GM12864 (cell line): ENCODE results near the gene GABRR3.
A peak's percentile ranks its signal among the peaks of the same experiment; 100 is the strongest.

Source experiments
- DNase-seq: peaks from one replicate; pipeline ENCODE4 v3.0.0-alpha.2; 2011; ENCODE audit warnings: low read depth
- H3K4me3 ChIP-seq: 2 replicates; pipeline ENCODE4 v1.5.1; 2011; ENCODE audit warnings: mild to moderate bottlenecking, low read depth, low read length, control low read depth
- TF ChIP-seq, protein P1 (sequence below): IDR thresholded peaks from 2 replicates; pipeline ENCODE4 v1.5.1; 2011; ENCODE audit warnings: low read depth, mild to moderate bottlenecking, moderate library complexity, low read length, control low read depth, inconsistent platforms; ENCODE audit errors: missing control alignments

The GABRR3 gene

DNA sequence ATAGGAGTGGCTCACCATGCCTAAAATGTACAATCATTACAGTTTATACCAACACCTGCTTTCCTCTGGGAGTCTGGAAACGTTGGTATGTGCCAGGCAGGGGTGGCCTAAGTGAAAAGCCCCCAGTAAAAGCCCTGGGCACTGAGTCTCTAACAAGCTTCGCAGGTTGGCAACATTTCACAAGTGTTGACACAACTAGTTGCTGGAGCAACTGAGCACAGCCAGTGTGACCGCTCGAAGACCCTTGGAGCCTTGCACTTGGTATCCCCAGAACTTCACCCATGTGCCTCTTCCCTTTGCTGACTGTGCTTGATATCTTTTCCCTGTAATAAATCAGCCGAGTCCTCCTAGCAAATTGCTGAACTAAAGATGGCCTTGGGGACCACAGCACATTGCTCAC is 65.6 kb downstream of the GABRR3 start:
- no peak overlapping the region for H3K4me3 ChIP-seq
- TF ChIP-seq, protein P1, sequence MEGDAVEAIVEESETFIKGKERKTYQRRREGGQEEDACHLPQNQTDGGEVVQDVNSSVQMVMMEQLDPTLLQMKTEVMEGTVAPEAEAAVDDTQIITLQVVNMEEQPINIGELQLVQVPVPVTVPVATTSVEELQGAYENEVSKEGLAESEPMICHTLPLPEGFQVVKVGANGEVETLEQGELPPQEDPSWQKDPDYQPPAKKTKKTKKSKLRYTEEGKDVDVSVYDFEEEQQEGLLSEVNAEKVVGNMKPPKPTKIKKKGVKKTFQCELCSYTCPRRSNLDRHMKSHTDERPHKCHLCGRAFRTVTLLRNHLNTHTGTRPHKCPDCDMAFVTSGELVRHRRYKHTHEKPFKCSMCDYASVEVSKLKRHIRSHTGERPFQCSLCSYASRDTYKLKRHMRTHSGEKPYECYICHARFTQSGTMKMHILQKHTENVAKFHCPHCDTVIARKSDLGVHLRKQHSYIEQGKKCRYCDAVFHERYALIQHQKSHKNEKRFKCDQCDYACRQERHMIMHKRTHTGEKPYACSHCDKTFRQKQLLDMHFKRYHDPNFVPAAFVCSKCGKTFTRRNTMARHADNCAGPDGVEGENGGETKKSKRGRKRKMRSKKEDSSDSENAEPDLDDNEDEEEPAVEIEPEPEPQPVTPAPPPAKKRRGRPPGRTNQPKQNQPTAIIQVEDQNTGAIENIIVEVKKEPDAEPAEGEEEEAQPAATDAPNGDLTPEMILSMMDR = no peak
- DNase-seq = no peak

DNA sequence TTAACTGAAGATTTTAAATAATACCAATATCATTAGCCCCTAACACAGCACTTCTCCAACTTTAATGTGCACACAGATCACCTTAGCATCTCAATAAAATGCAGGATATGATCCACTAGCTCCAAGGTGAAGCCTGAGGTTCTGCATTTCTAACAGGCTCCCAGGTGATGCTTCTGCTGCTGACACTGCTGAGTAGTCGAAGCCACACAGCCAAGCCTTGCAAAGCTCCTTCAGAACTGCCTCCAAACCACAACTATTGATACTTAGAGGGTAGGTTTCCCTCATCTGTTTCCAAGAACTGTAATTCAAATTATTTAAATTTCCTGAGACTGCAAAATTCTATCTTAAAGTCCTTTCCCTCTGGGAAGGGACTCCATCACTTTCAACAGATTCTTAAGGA is 66.7 kb downstream of the GABRR3 start:
- H3K4me3 ChIP-seq = no peak overlapping the region
- no peak for DNase-seq
- TF ChIP-seq, protein P1 = no peak

DNA sequence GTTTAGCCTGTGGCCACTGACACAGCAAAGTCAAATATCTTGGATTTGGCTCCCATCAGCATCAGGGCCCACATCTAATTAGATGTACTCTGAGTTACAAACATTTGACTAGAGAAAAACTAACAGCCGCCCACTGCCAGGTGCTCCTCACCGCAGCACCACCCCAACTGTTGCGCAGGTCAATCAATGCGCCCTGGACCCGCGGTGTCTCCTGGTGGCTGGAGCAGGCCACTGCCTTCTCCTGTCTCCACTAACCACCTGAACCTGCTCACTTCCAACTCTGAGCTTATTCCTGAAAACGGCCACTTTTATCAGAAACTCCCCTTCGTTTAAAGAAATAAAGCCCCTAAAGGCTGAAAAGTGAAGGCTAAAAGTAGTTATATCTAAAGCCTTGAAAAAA is 67.1 kb downstream of the GABRR3 start:
- TF ChIP-seq, protein P1 = peak; percentile 22
- no peak overlapping the region for H3K4me3 ChIP-seq
- no peak for DNase-seq

DNA sequence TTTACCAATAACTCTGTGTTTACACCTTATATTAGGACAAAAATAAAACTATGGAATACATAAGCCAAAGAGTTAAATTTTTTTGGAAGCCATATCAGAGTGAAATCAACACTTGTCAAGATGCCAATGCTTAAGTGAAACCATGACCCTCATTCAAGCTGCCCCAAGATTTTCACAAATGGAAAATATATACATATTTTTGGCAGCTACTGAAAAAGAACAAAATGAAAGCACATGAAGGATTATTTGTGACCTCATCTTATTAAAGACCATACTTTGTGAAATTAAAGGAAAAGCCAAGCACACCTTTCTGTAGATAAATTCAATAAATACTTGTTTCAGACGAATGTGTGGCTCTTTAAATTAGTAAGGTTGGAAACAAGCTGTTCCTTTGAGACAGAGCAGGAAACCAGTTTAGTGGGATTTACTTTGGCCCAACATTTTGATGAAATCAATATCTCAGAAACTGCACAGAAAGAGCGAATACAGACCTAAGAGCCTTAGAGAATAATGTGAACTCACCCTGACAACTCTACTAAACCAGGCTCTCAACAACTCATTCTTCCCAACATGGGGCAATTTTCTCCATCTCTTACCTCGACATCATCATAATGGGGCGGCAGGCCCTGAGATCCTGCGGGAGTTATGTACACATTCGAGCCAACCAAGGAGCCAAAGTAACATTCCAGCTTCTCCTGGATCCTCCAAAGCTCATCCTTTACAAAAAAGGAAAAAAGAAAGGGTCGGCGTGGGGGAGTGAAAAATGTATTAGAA is 73.9 kb downstream of the GABRR3 start:
- H3K4me3 ChIP-seq = no peak overlapping the region
- TF ChIP-seq, protein P1 = no peak
- DNase-seq = no peak

DNA sequence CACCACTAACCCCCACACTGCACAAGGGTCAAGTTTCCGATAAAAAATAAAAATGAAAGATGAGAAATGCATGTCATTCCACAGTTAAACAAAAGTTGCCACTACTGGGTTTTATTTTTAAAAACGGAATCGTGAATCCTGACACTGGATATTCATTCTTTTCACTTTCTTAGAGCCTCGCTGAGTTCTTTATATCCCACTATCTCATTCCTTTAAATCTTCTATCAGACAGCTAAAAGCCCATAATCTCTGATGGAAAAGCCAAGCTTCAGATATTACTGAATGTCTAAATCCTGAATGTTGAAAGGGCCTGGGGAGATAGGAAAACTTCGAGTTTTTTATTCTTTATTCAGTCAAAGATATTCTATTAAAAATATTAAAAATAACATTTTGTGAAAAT is 74.6 kb downstream of the GABRR3 start:
- no peak overlapping the region for H3K4me3 ChIP-seq
- TF ChIP-seq, protein P1 = no peak
- no peak for DNase-seq

DNA sequence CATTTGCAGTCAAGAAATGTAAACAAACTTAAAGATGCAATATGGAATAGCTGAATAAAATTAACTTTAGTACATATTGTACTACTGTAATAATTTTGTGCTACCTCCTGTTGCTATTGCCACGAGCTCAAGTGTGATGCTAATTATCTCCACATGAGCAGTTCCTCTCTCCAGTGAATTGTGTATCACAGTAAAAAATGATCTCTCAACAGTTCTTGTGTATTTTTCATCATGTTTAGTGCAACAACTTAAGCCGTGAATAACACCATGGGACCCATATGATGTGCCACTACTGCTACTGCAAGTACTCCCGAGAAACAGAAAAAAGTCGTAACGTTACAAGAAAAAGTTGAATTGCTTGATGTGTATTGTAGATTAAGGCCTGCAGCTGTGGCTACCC is 75.2 kb downstream of the GABRR3 start:
- TF ChIP-seq, protein P1 = no peak
- DNase-seq = no peak
- no peak overlapping the region for H3K4me3 ChIP-seq

DNA sequence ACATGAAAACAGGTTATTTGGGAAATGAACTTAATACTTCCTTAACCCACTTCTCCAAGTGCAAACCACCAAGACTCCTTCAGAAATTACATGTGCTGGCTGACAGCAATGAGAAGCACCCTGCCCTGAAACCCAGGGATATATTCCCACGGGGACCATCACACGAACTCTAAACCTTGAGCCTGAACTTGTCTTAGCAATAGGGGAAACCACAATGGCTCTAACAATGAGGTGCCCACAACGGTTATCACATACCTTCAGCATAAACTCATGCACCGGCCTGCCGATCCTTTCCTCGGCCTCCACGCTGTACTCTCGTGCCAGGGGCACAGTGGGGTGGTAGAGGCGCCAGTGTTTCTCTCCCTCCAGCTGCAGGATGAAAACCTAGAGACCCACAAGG is 76.3 kb downstream of the GABRR3 start:
- H3K4me3 ChIP-seq = no peak overlapping the region
- DNase-seq = no peak
- TF ChIP-seq, protein P1 = no peak
